ENCODE results near the gene CNTN6.

GRCh38 chr3:1292571-1293071 is 199.8 kb downstream of the CNTN6 start:
- TF ChIP-seq CTCF (IDR thresholded peaks at IDR 0.05 in 8 of 11, conservative IDR thresholded peaks at IDR 0.05 in 3 of 11): no peak
- TF ChIP-seq POLR2A (IDR thresholded peaks at IDR 0.05): no peak

Data from spleen (tissue), 7 donors.